Fibroblast of peridontal ligament (primary cell): ENCODE data around the gene ADAP1.

Source experiments
- DNase-seq: peaks from one replicate; pipeline ENCODE4 v3.0.0-alpha.2; 2010; ENCODE audit errors: extremely low read depth

The ADAP1 gene

DNA sequence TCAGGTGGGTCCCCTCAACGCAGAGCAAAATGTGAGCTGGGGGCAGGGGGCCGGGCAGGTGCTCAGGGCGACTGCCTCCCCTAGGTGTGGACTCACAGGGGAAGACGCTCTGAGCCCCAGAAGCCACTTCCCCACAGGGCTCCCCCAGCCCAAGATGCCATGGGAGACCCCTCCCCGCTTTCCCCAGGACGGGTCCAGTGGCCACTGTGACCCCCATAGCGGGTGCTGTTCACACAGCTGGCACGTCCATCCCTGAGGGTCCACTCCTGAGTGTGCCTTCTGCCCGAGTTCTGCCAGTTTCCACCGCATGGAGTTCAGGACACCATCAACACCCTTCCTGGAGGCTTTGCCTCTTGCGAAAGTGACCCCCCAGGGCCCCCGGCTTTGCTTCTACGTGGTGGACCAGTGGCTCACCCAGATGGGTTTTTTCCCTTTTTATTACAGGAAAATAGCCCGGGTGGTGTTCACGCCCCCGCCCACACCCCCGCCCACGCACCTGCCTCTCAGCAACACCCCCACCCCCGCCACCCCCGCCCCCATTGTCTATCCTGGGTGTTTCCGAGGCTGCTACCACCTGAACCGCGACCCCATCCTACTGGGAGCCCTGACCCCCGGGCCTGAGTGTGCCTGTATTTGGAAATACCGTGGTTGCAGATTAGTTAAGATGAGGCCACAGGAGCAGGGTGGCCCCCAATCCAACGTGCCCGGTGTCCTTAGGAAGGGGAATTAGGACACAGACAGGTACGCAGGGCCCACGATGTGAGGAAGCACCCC, 32.0 kb downstream of the ADAP1 start:
- DNase-seq: no peak

DNA sequence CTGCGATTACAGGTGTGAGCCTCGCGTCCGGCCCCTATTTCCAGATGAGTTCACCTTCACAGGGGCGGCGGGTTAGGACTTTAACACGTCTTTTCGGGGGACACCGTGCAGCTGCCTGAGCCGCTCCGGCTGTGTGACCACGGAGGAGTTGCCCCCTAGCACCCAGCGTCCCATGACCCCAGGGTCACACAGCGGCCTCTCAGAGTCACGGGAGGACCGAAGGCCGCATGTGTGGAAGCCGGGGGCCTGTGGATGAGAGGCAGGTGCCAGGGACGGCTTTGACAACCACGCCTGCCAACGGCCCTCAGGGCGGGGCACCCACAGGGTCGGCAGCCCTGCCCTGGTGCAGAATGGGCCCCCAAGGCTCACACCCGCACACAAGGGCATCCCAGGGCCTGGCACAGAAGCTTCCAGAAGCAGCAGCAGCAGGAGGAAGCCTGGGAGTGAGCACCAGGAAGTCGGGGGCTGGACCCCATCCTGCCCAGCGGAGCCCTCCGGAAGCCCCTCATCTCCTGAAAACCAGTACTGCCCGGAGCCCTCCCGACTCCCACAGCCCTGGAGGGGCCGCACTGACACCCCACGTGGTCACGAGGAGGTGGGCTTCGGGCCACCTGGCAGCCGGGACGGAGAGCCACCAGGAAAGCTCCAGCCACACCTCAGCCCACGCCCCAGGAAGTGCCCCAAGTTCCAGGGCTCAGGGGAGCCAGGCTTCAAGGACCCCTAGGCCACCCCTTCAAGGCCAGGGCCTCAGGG, 32.7 kb downstream of the ADAP1 start:
- no peak for DNase-seq

DNA sequence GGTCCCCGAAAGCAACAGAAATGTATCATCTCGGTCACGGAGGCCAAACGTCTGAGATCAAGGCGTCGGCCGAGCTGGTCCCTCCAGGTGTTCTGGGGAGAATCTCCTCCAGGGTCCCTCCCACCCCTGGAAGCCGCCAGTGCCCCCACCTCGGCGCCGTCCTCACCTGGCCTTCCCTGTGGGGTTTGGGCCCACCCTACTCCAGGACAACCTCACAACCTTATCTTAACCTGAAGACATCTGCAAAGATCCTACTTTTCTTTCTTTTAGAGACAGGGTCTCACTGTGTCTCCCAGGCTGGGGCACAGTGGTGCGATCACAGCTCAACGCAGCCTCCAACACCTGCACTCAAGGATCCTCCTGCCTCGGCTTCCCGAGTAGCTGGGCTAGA, 33.4 kb downstream of the ADAP1 start:
- DNase-seq: no peak

DNA sequence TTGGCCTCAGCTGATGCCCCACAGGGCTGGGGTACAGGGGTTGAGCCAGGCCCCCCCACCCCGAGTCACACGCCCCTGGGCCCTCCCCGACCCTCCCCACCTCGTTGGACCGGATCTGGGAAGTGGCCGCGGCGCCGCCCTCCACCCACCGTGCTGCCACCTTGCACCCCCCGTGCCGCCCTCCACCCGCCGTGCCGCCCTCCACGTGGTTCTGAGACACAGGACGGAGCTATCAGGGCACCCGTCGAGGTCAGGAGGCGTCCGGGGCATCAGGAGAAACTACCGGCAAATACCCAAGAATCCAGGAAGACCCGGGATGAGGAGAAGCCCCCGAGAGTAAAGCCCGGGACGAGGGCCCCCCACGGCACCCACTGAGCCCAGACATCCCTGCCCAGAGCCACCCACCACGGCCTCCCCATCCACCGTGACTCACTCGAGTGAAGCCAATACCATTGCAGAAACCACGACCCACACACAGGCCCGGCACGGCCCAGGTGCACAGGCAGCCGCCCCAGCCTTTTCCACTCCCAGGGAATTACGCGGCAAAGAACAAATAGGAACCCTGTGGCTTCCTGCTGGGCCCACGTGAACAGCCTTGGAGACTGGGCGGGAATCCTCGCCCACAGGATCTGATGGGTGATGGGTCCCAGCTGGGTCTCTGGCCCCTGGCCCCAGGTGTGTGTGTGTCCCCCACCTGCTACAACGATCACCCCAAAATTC, 34.0 kb downstream of the ADAP1 start:
- DNase-seq: no peak

DNA sequence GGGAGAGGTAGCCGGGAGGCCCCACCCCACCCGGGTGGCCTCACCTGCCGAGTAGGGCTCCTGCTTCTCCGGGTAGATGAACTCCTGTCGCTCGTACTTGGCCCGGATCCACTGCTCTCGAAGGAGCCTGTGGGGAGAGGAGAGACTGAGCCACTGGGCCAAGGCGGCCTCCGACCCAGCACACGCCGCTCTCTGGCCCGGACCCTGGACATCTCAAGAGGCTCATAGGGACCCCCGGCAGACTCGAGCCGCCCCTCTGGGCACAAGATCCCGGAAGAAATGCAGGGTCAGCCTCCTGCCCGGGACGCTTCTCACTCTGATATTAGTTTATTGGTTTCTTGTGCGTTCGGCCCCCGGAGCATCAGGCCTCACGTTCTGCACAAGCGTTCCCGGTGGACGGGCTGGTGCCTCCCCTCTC, 34.5 kb downstream of the ADAP1 start:
- DNase-seq: no peak

DNA sequence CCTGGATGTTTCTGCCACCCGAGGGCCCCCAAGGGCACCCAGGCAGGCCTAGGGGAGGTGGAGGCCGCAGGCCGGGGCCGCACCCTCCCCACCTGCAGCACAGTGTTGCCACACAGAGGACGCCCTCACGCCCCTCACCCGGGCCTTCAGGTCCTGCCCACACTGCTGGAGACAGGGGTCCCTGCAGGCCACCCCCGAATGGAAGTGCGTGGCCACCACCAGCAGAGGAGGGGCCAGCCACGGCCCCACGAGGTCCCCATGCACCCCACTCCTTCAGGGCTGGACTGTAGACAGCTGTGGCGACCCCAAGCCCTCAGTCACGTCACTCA, 35.4 kb downstream of the ADAP1 start:
- DNase-seq: no peak

DNA sequence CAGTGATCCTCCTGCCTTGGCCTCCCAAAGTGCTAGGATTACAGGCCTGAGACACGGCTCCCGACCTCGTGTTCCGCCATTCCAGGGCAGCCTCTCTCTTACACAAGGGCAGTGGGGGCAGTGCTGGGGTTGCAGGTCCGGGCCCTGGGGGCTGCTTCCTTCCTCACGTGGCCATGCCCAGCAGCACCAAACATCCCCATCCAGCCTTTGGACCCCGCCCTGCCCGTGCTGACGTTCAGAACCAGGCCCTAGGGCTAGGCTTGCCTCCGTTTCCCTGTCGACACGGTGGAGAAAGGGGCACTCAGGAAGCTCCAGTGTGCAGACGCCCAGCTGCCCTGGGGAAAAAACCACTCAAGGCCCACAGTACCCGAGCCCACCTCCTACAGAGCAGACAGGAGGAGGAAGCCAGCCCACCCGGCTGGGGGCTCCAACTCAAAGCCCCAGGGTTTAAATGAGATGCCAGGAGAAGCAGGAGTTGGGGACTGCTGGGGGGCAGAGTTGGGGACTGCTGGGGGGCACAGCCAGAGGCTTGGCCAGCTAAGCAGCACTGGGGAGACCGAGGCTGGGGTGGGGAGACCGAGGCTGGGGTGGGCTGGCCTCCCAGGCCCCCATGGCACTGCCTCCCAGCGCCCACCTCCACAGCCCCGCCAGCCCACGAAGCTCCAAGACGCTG, 35.9 kb downstream of the ADAP1 start:
- no peak for DNase-seq

DNA sequence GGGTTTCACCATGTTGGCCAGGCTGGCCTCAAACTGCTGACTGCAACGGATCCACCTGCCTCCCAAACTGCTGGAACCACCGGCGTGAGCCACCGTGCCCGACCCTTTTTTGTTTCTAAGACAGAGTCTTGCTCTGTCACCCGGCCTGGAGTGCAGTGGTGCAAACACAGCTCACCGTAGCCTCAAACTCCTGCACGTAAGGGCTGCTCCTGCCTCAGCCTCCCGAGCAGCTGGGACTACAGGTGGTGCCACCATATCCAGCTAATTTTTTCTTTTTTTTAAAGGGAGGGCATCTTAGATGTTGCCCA, 36.4 kb downstream of the ADAP1 start:
- DNase-seq: no peak

DNA sequence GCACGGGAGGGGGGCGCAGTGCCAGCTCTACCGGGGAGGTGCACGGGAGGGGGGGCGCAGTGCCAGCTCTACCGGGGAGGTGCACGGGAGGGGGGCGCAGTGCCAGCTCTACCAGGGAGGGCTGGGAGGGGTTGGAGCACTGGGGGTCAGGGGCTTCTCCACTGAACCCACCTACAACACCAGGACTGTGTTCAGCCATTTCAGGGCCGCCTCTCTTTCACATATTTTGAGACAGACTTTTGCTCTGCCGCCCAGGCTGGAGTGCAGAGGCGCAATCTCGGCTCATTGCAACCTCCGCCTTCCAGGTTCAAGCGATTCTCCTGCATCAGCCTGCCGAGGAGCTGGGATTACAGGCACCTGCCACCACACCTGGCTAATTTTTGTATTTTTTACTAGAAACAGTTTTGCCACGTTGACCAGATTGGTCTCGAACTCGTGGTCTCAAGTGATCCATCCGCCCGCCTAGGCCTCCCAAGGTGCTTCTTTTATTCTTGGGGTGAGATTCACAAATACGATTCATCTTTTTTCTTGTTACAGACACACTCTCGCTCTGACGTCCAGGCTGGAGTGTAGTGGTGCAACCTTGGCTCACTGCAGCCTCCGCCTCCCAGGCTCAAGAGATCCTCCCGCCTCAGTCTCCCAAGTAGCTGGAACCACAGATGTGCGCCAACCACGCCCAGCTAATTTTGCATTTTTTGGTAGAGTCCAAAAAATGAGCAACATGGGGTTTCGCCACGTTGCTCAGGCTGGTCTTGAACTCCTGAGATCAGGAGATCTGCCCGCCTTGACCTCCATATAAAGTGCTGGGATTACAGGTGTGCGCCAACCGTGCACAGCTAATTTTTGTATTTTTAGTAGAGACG, 37.0 kb downstream of the ADAP1 start:
- DNase-seq: no peak

DNA sequence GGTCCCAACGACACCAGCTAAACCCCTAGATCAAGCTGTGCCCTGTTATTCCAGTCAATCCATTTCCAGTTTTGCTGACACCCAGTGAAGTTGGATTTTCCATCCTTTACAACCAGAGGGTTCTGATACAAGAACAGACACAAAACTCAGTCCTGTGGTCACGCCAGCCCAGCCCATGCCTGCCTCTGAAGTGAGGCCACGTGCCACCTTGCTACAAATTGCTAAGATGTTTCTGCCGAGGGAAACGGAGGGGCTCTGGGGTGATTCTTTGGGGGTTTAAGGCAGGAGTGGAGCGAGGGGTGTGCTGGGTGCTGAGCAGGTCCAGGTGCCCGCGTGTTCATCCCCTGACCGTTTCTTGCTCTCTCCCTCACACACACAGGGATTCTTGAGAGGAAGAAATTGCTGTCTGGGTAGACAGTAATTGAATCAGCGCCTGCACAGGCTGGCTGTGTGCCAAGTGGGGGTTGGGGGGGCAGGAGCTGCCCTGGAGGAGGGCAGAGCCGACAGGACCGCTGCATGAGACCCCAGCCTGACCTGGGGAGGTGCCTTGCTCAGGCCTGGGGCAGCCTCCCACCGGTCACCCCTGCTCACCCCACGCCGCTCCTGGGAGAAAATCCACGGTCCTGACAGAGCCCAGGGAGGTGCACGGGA, 38.1 kb downstream of the ADAP1 start:
- DNase-seq: no peak

DNA sequence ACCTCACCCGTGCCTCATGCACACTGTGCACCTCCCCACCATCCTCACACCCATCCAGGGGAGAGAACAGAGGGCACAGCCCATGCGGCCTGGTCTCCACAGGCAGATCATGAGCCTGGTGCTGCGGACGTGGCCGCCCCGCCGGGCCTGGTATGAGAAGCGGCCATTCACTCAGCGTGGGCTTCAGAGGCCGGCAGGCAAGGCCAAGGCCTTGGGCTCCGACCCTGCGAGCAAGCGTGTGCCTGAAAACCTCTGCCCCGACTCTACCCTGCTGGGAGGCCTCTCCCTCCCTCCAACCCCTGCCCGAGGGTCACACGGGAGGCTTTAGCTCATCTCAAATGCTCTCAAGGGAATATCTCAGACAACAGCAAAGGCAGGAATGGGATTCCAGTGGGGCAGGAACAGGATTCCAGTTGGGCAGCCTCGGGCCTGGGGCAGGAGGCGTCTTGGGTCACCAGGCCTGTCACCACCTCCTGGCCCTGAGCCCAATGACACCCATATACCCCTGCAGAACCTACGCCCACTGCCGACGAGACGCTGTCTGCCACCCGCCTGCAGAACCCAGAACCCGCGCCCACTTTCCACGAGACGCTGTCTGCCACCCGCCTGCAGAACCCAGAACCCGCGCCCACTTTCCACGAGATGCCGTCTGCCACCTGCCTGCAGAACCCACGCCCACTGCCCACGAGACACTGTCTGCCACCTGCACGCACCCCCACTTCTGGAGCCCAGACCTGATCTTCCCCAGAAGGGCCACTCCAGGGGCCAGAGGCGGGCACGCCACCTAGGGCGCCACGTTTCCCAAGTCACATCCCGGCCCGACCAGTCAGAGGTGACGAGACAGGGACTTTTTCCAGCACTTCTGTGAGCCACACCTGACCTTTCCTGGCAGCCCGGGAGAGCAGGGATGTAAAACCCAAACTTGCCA, 38.9 kb downstream of the ADAP1 start:
- no peak for DNase-seq

DNA sequence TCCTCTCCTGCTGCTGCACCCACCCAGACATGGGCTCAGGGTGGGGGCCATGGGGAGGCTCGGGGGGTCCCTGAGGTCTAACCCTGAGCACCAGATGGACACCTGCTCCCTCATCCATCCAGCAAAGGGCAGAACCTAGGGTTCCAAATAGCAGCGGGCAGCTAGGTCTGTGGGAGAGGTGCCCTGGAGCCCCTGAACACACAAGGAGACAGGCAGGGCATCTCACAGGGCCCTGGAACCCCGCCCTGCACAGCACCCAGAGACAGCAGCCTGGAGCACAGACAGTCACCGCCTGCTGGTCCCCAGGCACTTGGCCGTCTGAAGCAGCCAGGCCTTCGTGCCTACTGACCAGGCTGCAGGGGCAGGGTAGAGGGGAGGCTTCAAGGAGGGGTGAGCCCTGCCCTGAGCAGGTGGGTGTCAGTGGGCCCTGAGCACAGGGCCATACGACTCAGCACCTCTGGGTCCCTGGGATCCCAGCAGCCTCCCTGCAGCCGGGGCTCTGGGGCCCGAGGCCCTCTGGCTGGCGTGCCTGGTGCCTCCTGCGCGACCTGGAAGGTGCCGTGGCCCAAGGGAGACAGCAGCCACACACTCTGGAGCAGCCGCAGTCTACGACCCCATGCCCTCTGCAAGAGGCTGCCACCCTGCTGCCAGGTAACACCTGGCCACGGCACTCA, 39.8 kb downstream of the ADAP1 start:
- no peak for DNase-seq

DNA sequence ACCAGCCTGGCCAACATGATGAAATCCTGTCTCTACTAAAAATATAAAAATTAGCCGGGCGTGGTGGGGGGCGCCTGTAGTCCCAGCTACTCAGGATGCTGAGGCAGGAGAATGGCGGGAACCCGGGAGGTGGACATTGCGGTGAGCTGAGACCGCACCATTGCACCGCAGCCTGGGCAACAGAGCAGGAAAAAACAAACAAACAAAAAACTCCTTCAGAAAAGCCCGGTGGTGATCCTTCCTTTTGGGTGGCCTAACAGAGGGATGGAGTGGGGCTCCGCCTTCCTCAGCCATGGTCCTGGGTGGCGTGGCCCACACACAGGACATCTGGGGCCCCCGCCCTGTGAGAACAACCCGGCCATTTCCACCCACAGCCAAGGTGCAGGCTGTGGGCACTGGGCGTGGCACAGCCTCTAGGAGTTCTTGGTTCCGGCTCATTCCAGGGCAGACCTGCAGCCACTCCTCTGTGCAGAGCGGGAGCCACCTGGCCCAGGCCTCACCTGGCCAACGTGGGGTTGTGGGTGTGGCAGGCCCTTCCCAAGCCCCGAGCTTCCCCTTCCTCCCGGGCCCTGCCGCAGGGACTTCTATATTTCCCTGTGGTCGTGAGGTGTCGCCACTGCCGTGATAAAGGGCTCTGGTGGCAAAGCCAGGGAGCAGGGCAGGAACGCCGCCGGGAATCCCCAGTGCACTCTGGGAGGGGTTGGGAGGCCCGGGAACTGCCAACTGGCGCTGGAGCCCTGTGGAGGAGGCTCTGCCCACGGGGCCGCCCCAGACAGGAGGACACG, 40.6 kb downstream of the ADAP1 start:
- no peak for DNase-seq

DNA sequence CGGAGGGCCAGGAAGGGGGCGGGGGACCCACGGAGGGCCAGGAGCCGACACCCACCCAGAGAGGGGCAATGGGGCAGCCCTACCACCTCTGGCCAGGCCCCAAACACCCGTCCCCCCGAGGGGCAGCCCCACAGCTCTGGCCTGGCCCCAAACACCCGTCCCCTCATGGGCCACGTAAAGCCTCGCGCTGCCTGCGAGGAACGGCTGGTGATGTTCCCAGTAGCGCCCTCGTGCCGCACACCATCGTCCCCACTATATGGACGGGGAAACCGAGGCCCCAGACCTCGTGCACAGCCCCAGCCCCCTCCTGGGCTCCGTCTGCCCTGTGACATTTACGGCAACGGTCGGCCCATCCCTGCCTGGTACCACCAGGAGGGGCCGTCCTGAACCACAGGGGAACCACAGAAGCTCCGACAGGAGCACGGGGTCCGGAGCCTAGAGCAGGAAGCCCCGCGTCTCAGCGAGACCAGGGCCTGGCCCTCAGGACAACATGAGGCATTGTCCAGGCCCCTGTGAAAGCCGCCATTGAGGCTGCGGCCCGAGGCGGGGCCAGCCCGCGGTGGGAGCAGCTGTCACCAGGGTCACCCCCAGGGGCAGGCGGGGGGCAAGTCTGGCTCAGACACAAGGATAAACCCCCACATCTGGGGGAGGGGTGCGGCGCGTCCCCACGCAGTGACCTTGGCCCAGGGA, 42.5 kb downstream of the ADAP1 start:
- no peak for DNase-seq

DNA sequence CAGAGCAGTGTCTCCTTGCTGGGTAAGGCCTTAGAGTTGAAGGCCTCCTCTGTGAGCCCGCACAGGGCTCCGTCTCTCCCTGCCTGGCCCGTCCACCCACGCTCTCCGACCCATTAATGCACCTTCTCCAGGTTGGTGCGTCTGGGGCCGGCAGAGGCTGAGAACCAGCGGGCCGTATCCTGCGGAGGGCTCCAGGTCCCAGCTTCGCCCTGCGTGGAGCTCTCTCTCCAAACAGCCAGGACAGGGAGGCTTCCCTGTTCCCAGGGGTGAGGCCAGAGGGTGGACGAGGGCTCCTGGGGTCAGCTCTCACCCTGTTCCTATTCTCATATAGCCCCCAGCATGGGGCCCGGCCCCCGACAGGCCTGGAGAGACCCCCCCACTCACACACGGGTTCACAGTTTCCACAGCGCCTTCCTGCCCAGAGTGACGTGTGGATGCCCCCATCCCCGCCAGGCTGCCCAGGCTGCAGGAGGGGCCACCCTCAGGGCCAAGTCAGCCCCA, 43.5 kb downstream of the ADAP1 start:
- DNase-seq: no peak

DNA sequence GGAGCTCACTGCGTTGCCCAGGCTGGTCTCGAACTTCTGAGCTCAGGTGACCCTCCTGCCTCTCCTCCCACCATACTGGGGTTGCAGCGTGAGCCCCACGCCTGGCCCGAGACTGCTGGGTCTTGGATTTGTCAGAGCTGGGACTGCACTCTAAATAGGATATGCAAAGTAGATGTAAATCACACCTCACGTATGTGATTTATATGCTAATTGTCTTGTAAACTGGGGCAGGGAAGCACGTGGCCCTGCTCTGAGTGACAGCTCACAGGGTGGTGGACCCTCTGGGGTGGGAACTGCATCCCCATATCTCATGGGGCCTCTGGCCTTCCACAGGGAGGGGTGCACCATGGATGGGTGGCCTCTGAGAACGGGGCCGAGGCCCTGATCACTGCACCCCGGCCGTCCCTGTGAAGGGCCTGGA, 44.0 kb downstream of the ADAP1 start:
- no peak for DNase-seq
